SK-N-SH treated with all-trans-retinoic acid at 6 μM for 48 hours (cell line): ENCODE results near the gene RBM45.

Experiments
- ATAC-seq: fragments of 200-7000 bp; cut with Tn5 transposase; 3 replicates; pipeline ENCODE4 v1.9.1; 2020; ENCODE audit warnings: mild to moderate bottlenecking, moderate library complexity
- ARNTL ChIP-seq: fragments of 450-650 bp; formaldehyde crosslinking; IDR thresholded peaks from 2 replicates; pipeline ENCODE4 v1.5.0; 2020; ENCODE audit warnings: low read depth, mild to moderate bottlenecking, moderate library complexity, borderline replicate concordance
- BACH2 ChIP-seq: fragments of 250-450 bp; sonication (Bioruptor Pico); IDR thresholded peaks from 2 replicates; pipeline ENCODE4 v1.9.0; 2021; ENCODE audit warnings: mild to moderate bottlenecking, borderline replicate concordance
- CSDC2 ChIP-seq: fragments of 250-450 bp; sonication (Bioruptor Pico); IDR thresholded peaks from 2 replicates; pipeline ENCODE4 v1.5.0; 2020; ENCODE audit warnings: mild to moderate bottlenecking, moderate library complexity
- ESRRG ChIP-seq: fragments of 250-450 bp; sonication (Bioruptor Pico); IDR thresholded peaks from 2 replicates; pipeline ENCODE4 v1.6.1; 2021; ENCODE audit warnings: mild to moderate bottlenecking
- GLIS3 ChIP-seq: fragments of 250-450 bp; sonication (Bioruptor Pico); IDR thresholded peaks from 2 replicates; pipeline ENCODE4 v1.5.0; 2020; ENCODE audit warnings: mild to moderate bottlenecking, moderate library complexity
- OSR1 ChIP-seq: fragments of 250-450 bp; sonication (Bioruptor Pico); IDR thresholded peaks from 2 replicates; pipeline ENCODE4 v1.8.0; 2022; ENCODE audit warnings: moderate library complexity, mild to moderate bottlenecking, inconsistent platforms
- PPARA ChIP-seq: fragments of 250-450 bp; sonication (Bioruptor Pico); IDR thresholded peaks from 2 replicates; pipeline ENCODE4 v1.5.0; 2020; ENCODE audit warnings: mild to moderate bottlenecking, borderline replicate concordance
- RARB ChIP-seq: fragments of 250-450 bp; sonication (Bioruptor Pico); IDR thresholded peaks from 2 replicates; pipeline ENCODE4 v1.8.0; 2021; ENCODE audit warnings: mild to moderate bottlenecking, moderate library complexity
- SNAI2 ChIP-seq: fragments of 250-450 bp; sonication (Bioruptor Pico); IDR thresholded peaks from 2 replicates; pipeline ENCODE4 v1.5.0; 2020; ENCODE audit warnings: mild to moderate bottlenecking, moderate library complexity
- TCF4 ChIP-seq: fragments of 250-450 bp; sonication (Bioruptor Pico); IDR thresholded peaks from 2 replicates; pipeline ENCODE4 v1.8.0; 2021; ENCODE audit warnings: mild to moderate bottlenecking, moderate library complexity, borderline replicate concordance
- TOX ChIP-seq: fragments of 250-450 bp; sonication (Bioruptor Pico); IDR thresholded peaks from 2 replicates; pipeline ENCODE4 v1.8.0; 2021; ENCODE audit warnings: mild to moderate bottlenecking, moderate library complexity, borderline replicate concordance
- ZC3H10 ChIP-seq: fragments of 250-450 bp; sonication (Bioruptor Pico); IDR thresholded peaks from 2 replicates; pipeline ENCODE4 v1.5.1; 2021; ENCODE audit warnings: mild to moderate bottlenecking, moderate library complexity
- ZFP3 ChIP-seq: fragments of 250-450 bp; sonication (Bioruptor Pico); IDR thresholded peaks from 2 replicates; pipeline ENCODE4 v1.5.0; 2020; ENCODE audit warnings: mild to moderate bottlenecking, moderate library complexity
- ZFP30 ChIP-seq: fragments of 450-650 bp; formaldehyde crosslinking; IDR thresholded peaks from 2 replicates; pipeline ENCODE4 v1.5.0; 2022; ENCODE audit warnings: mild to moderate bottlenecking, moderate library complexity
- ZNF565 ChIP-seq: fragments of 450-650 bp; formaldehyde crosslinking; conservative IDR thresholded peaks from 2 replicates; pipeline ENCODE4 v1.5.0; 2020; ENCODE audit warnings: low read depth, mild to moderate bottlenecking, moderate library complexity
- ZNF70 ChIP-seq: fragments of 450-650 bp; formaldehyde crosslinking; IDR thresholded peaks from 2 replicates; pipeline ENCODE4 v1.5.0; 2020; ENCODE audit warnings: mild to moderate bottlenecking, moderate library complexity
- ZNF8 ChIP-seq: fragments of 450-650 bp; formaldehyde crosslinking; IDR thresholded peaks from 2 replicates; pipeline ENCODE4 v1.5.0; 2020; ENCODE audit warnings: mild to moderate bottlenecking, moderate library complexity
- TF ChIP-seq, protein P1 (sequence below): fragments of 250-450 bp; sonication (Bioruptor Pico); IDR thresholded peaks from 2 replicates; pipeline ENCODE4 v1.8.0; 2020; ENCODE audit warnings: mild to moderate bottlenecking, moderate library complexity, borderline replicate concordance
- TF ChIP-seq, protein P2 (sequence below): fragments of 250-450 bp; sonication (Bioruptor Pico); IDR thresholded peaks from 2 replicates; pipeline ENCODE4 v1.8.0; 2021; ENCODE audit warnings: low read depth, mild to moderate bottlenecking, moderate library complexity, borderline replicate concordance
- TF ChIP-seq, protein P3 (sequence below): fragments of 250-450 bp; sonication (Bioruptor Pico); IDR thresholded peaks from 2 replicates; pipeline ENCODE4 v1.5.1; 2020; ENCODE audit warnings: low read depth, mild to moderate bottlenecking, moderate library complexity
- TF ChIP-seq, protein P4 (sequence below): fragments of 250-450 bp; sonication (Bioruptor Pico); IDR thresholded peaks from 2 replicates; pipeline ENCODE4 v1.5.0; 2020; ENCODE audit warnings: mild to moderate bottlenecking, moderate library complexity

The RBM45 gene

DNA sequence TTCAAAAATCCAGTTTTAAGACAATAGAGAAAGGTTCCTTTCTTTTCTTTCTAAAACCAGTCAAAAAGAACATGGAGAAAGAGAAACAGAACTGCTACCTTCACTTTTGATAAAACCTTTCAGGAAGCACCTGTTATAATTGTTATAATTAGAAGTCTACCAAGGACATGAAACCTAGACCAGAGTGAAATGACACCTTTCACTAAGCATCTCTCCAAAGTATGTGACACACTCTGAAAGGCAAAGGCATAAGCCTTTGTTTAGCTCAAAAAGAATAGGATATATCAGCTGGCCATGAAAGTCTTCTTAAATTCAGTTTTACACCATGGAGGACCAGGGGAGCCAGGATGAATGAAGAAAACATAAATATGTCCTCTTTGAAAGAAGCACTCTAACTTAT lies 18.8 kb upstream of the RBM45 start:
- TF ChIP-seq ZC3H10 (CRISPR knock-in tag) (no peak), ZFP3 (CRISPR knock-in tag) (no peak), CSDC2 (CRISPR knock-in tag) (no peak), ZFP30 (CRISPR knock-in tag) (no peak), ZNF565 (no peak), GLIS3 (CRISPR knock-in tag) (no peak), TOX (CRISPR knock-in tag) (no peak), RARB (no peak), BACH2 (CRISPR knock-in tag) (no peak), ZNF8 (CRISPR knock-in tag) (no peak), SNAI2 (no peak), TCF4 (no peak), OSR1 (CRISPR knock-in tag) (no peak), ESRRG (CRISPR knock-in tag) (no peak), PPARA (CRISPR knock-in tag) (no peak)
- TF ChIP-seq, protein P1, sequence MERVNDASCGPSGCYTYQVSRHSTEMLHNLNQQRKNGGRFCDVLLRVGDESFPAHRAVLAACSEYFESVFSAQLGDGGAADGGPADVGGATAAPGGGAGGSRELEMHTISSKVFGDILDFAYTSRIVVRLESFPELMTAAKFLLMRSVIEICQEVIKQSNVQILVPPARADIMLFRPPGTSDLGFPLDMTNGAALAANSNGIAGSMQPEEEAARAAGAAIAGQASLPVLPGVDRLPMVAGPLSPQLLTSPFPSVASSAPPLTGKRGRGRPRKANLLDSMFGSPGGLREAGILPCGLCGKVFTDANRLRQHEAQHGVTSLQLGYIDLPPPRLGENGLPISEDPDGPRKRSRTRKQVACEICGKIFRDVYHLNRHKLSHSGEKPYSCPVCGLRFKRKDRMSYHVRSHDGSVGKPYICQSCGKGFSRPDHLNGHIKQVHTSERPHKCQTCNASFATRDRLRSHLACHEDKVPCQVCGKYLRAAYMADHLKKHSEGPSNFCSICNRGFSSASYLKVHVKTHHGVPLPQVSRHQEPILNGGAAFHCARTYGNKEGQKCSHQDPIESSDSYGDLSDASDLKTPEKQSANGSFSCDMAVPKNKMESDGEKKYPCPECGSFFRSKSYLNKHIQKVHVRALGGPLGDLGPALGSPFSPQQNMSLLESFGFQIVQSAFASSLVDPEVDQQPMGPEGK = no peak
- TF ChIP-seq, protein P2, sequence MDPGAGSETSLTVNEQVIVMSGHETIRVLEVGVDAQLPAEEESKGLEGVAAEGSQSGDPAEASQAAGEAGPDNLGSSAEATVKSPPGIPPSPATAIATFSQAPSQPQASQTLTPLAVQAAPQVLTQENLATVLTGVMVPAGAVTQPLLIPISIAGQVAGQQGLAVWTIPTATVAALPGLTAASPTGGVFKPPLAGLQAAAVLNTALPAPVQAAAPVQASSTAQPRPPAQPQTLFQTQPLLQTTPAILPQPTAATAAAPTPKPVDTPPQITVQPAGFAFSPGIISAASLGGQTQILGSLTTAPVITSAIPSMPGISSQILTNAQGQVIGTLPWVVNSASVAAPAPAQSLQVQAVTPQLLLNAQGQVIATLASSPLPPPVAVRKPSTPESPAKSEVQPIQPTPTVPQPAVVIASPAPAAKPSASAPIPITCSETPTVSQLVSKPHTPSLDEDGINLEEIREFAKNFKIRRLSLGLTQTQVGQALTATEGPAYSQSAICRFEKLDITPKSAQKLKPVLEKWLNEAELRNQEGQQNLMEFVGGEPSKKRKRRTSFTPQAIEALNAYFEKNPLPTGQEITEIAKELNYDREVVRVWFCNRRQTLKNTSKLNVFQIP (CRISPR knock-in tag) = no peak
- TF ChIP-seq, protein P3, sequence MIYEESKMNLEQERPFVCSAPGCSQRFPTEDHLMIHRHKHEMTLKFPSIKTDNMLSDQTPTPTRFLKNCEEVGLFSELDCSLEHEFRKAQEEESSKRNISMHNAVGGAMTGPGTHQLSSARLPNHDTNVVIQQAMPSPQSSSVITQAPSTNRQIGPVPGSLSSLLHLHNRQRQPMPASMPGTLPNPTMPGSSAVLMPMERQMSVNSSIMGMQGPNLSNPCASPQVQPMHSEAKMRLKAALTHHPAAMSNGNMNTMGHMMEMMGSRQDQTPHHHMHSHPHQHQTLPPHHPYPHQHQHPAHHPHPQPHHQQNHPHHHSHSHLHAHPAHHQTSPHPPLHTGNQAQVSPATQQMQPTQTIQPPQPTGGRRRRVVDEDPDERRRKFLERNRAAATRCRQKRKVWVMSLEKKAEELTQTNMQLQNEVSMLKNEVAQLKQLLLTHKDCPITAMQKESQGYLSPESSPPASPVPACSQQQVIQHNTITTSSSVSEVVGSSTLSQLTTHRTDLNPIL (CRISPR knock-in tag) = no peak
- TF ChIP-seq, protein P4, sequence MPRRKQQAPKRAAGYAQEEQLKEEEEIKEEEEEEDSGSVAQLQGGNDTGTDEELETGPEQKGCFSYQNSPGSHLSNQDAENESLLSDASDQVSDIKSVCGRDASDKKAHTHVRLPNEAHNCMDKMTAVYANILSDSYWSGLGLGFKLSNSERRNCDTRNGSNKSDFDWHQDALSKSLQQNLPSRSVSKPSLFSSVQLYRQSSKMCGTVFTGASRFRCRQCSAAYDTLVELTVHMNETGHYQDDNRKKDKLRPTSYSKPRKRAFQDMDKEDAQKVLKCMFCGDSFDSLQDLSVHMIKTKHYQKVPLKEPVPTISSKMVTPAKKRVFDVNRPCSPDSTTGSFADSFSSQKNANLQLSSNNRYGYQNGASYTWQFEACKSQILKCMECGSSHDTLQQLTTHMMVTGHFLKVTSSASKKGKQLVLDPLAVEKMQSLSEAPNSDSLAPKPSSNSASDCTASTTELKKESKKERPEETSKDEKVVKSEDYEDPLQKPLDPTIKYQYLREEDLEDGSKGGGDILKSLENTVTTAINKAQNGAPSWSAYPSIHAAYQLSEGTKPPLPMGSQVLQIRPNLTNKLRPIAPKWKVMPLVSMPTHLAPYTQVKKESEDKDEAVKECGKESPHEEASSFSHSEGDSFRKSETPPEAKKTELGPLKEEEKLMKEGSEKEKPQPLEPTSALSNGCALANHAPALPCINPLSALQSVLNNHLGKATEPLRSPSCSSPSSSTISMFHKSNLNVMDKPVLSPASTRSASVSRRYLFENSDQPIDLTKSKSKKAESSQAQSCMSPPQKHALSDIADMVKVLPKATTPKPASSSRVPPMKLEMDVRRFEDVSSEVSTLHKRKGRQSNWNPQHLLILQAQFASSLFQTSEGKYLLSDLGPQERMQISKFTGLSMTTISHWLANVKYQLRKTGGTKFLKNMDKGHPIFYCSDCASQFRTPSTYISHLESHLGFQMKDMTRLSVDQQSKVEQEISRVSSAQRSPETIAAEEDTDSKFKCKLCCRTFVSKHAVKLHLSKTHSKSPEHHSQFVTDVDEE (CRISPR knock-in tag) = no peak
- ATAC-seq = no peak

DNA sequence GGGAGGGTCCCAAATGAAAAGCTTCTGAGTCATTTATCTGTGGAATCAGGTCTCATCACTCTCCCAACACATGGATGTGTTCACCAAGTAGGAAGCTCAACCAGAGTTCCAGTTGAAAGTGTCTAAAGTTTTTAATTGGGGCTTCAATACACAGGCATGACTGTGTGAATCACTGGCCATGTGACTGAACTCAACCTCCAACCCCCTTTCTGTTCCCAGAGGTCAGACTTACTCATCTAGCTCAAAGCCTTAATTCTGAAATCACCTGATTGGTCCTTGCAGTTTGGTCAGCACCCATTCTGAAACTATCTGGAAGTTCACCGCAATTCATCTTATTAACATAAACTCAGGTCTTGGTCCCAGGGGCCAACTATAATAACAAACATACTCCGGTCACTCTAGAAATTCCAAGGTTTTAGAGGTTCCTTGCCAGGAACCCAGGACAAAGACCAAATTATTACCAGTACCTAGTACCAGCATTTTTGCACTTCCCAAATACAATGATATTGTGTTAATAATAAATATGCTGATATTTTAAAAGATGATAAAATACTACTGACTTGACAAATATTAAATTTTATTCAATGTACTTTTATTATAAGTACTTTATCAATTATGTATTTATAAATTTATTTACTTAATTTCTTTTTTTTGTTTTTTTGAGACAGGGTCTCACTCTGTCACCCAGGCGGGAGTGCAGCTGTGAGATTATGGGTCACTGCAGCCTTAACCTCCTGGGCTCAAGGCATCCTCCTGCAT lies 10.7 kb upstream of the RBM45 start:
- no peak for ATAC-seq

More for the DNA sequence above, 10.7 kb upstream of the RBM45 start:
- TF ChIP-seq CSDC2 (CRISPR knock-in tag) (no peak), ZFP3 (CRISPR knock-in tag) (no peak), TOX (CRISPR knock-in tag) (no peak), ZNF70 (CRISPR knock-in tag) (no peak), PPARA (CRISPR knock-in tag) (no peak), ZNF8 (CRISPR knock-in tag) (no peak), OSR1 (CRISPR knock-in tag) (no peak), ARNTL (CRISPR knock-in tag) (no peak), ZNF565 (no peak), BACH2 (CRISPR knock-in tag) (no peak), GLIS3 (CRISPR knock-in tag) (no peak), ZFP30 (CRISPR knock-in tag) (no peak)
- TF ChIP-seq, protein P4 (CRISPR knock-in tag) = no peak
- TF ChIP-seq, protein P2 (CRISPR knock-in tag) = no peak
- TF ChIP-seq, protein P3 (CRISPR knock-in tag) = no peak
- TF ChIP-seq, protein P1 = no peak
